ENCODE data around the gene CCSAP.

- TF ChIP-seq CTCF (IDR thresholded peaks at IDR 0.05; ENCODE audit: low read depth, low read length) (no peak), POLR2A (IDR thresholded peaks at IDR 0.05; ENCODE audit: extremely low read depth, insufficient read length) (no peak)
Measured at GRCh38 chr1:229281339-229281926, 61.4 kb downstream of the CCSAP start.

Measured in NB4 (cell line).